Stomach (tissue), 4 donors: ENCODE data around the gene TBC1D1.

Experiments used
- EP300 ChIP-seq: sonication (generic); formaldehyde crosslinking; IDR thresholded peaks from one replicate; pipeline ENCODE4 v1.6.1; 2017; ENCODE audit warnings: antibody characterized with exemption
- POLR2A ChIP-seq, 4 donors: fragments of 450-650 bp; IDR thresholded peaks; one replicate each; pipeline ENCODE4 v1.6.1; 2016; ENCODE audit warnings: antibody characterized with exemption in 4 of 4, control low read depth in 2 of 4, mild to moderate bottlenecking in 1 of 4, moderate library complexity in 1 of 4
- POLR2AphosphoS5 ChIP-seq, 3 donors: sonication (generic); formaldehyde crosslinking; IDR thresholded peaks; one replicate each; pipeline ENCODE4 v1.6.1; 2016; ENCODE audit warnings: antibody characterized with exemption in 3 of 3
- TF ChIP-seq, protein P1 (sequence below), 7 experiments: fragments of 450-650 bp in 4 of 7; fragments of 200-600 bp in 3 of 7; sonication (generic) in 3 of 7; IDR thresholded peaks; one replicate each; pipeline ENCODE4 v1.5.1; 2016 to 2019; ENCODE audit warnings: antibody characterized with exemption in 7 of 7, control low read depth in 2 of 7, mild to moderate bottlenecking in 1 of 7

DNA sequence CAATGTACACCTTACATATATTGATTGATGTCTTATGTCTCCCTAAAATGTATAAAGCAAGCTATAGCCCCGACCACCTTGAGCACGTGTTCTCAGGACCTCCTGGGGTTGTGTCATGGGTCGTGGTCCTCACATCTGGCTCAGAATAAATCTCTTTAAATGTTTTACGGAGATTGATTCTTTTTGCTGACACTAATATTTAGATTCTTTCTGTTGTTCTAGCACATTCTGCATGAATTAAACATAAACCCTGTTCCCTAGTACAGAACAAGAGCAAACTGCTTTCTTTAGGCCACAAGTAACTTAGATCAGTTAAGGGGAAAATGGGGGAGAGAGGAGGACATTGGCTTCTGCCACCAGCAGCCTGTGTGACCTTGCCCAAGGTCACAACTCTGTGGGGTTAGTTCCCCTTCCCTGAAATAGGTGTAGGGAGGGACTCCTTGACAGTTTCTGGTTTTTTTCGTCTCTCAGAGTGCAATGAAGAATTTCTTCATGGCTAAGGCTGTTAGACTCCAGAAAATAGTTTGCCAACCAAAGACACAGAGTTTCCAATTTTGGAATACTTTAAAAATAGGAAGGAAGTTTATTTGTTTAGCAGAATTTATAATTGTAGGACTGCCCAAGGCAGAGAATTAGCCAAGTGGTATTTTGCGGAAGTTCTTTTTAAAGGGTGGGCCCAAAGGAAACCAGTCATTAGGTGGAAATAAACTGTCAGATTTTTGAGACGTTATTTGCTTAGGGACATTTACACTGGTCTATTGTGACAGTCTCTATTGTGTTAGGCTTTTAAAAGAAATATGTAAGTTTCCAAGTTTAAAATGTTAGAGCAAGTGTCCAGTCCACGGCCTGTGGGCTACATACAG, 98.7 kb downstream of the TBC1D1 start:
- TF ChIP-seq POLR2A (IDR thresholded peaks at IDR 0.05), result no peak
- TF ChIP-seq, protein P1, sequence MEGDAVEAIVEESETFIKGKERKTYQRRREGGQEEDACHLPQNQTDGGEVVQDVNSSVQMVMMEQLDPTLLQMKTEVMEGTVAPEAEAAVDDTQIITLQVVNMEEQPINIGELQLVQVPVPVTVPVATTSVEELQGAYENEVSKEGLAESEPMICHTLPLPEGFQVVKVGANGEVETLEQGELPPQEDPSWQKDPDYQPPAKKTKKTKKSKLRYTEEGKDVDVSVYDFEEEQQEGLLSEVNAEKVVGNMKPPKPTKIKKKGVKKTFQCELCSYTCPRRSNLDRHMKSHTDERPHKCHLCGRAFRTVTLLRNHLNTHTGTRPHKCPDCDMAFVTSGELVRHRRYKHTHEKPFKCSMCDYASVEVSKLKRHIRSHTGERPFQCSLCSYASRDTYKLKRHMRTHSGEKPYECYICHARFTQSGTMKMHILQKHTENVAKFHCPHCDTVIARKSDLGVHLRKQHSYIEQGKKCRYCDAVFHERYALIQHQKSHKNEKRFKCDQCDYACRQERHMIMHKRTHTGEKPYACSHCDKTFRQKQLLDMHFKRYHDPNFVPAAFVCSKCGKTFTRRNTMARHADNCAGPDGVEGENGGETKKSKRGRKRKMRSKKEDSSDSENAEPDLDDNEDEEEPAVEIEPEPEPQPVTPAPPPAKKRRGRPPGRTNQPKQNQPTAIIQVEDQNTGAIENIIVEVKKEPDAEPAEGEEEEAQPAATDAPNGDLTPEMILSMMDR (IDR thresholded peaks at IDR 0.05), result no peak
- no peak for TF ChIP-seq EP300
- no peak for TF ChIP-seq POLR2AphosphoS5 (IDR thresholded peaks at IDR 0.05)
